ENCODE data around the gene SLC39A8. TPM values are rescaled to one million over a fixed set of nuclear protein-coding genes. Genes with fewer than 3 reads are reported as not detected.

SLC39A8 gene
- total RNA-seq, 1 experiment from 2014 or later = 13.2 TPM

- BruUV-seq (replicated peaks) = no TSS peak
- Histone ChIP-seq H3K9me2 (ENCODE audit: insufficient read depth) (no peaks in the 10 kb centered on the region), H4K20me1 (ENCODE audit: insufficient read depth) (no peaks in the 10 kb centered on the region), H3K4me2 (ENCODE audit: low read length) (no peak overlapping the region), H2AFZ (ENCODE audit: low read depth, low read length, poor library complexity, severe bottlenecking) (peak overlapping the region; percentile 32), H3K9me3 (ENCODE audit: control insufficient read depth in 1 of 2, insufficient read depth in 1 of 2, low read depth in 1 of 2, low read length in 2 of 2) (no peaks in the 10 kb centered on the region), H3K36me3 (ENCODE audit: control insufficient read depth in 1 of 2, insufficient read depth in 2 of 2, low read length in 2 of 2) (no peaks in the 10 kb centered on the region), H3K9ac (ENCODE audit: low read length) (no peak overlapping the region), H3K4me1 (ENCODE audit: control insufficient read depth in 1 of 2, insufficient read depth in 2 of 2, low read length in 2 of 2) (peaks cover 0 to 5% of the 10 kb centered on the region in 2 experiments; a peak in 1 of 4 replicates), H3K79me2 (ENCODE audit: insufficient read depth, low read length) (no peaks in the 10 kb centered on the region), H3K27me3 (ENCODE audit: insufficient read depth, low read length) (no peaks in the 10 kb centered on the region), H3K4me3 (replicated peaks in 1 of 2; ENCODE audit: low read depth in 1 of 2, low read length in 2 of 2) (no peak overlapping the region), H3K27ac (ENCODE audit: low read depth, low read length) (no peak overlapping the region)
- ATAC-seq = no peak
- ChIA-PET RAD21 (ENCODE audit: low non-redundant PET in 1 of 2, low total read pairs in 2 of 2, uncharacterized antibody in 2 of 2, unreplicated experiment in 2 of 2) (no interaction called here), POLR2A (no interaction called here), CTCF (no interaction called here)
- intact Hi-C loops (cut with micrococcal nuclease) = no loop called here
- TF ChIP-seq EZH2phosphoT487 (IDR thresholded peaks at IDR 0.05; ENCODE audit: borderline replicate concordance) = no peak
- TF ChIP-seq FOSL1 (IDR thresholded peaks at IDR 0.05; ENCODE audit: low read depth) = no peak
- no peak for TF ChIP-seq POLR2A (IDR thresholded peaks at IDR 0.05; ENCODE audit: borderline replicate concordance, extremely low read depth, insufficient read depth, insufficient read length)
- TF ChIP-seq CEBPB (IDR thresholded peaks at IDR 0.05; ENCODE audit: low read depth) = no peak
- no peak for TF ChIP-seq EZH2 (IDR thresholded peaks at IDR 0.05)
- no peak for TF ChIP-seq ELF1 (IDR thresholded peaks at IDR 0.05; ENCODE audit: borderline replicate concordance, low read depth)
- TF ChIP-seq TCF7L2 (IDR thresholded peaks at IDR 0.05; ENCODE audit: borderline replicate concordance, extremely low read depth, insufficient read depth, insufficient read length) = no peak
- no peak for TF ChIP-seq ZBTB33 (IDR thresholded peaks at IDR 0.05; ENCODE audit: extremely low read depth, insufficient replicate concordance, low read length)
- no peak for TF ChIP-seq SP1 (IDR thresholded peaks at IDR 0.05; ENCODE audit: low read depth)
- no peak for TF ChIP-seq JUND (IDR thresholded peaks at IDR 0.05)
- no peak for DNase-seq (ENCODE audit: low read depth, low spot score)
Observed at GRCh38 chr4:102392033-102392744, 46.9 kb upstream of the SLC39A8 start.
